A673 (cell line): ENCODE measurements around the gene PLXNA1. TPM values are rescaled to one million over a fixed set of nuclear protein-coding genes. Genes with fewer than 3 reads are reported as not detected.

Source experiments
- BruUV-seq: library from RNA; stranded (reverse); fragments of 400-500 nt; replicated peaks from 2 replicates; lab custom pipeline; 2021; lab: Mats Ljungman, UMichigan
- CTCF ChIA-PET: fragments of 300-600 bp; sonication (Branson Sonifier 250); formaldehyde crosslinking; loops from one replicate; lab custom pipeline; 2022; ENCODE audit warnings: antibody characterized with exemption; lab: Charles Lee
- POLR2A ChIA-PET: fragments of 300-600 bp; sonication (Branson Sonifier 250); formaldehyde crosslinking; loops from one replicate; lab custom pipeline; 2022; ENCODE audit warnings: antibody characterized with exemption; ENCODE audit not compliant: low non-redundant PET; lab: Charles Lee
- DNase-seq: peaks from one replicate; pipeline ENCODE4 v3.0.0-alpha.2; 2015; ENCODE audit warnings: low spot score
- H3K27ac ChIP-seq: fragments of 200-600 bp; sonication (generic); 2 replicates; pipeline ENCODE4 v1.5.1; 2016; ENCODE audit warnings: mixed run types, low read depth, mild to moderate bottlenecking, mixed read lengths, antibody characterized with exemption, low read length; ENCODE audit not compliant: poor library complexity, severe bottlenecking
- H3K27me3 ChIP-seq: fragments of 200-600 bp; sonication (generic); replicated peaks from 2 replicates; pipeline ENCODE4 v1.6.1; 2017; ENCODE audit warnings: mixed run types, low read depth, mild to moderate bottlenecking, mixed read lengths, antibody characterized with exemption, low read length; ENCODE audit not compliant: insufficient read depth, poor library complexity
- H3K36me3 ChIP-seq: fragments of 200-600 bp; sonication (generic); 2 replicates; pipeline ENCODE4 v1.6.1; 2016; ENCODE audit warnings: mixed run types, mild to moderate bottlenecking, mixed read lengths, antibody characterized with exemption, low read length; ENCODE audit not compliant: insufficient read depth, poor library complexity, severe bottlenecking
- H3K4me1 ChIP-seq: fragments of 200-600 bp; sonication (generic); 2 replicates; pipeline ENCODE4 v1.6.1; 2017; ENCODE audit warnings: mixed run types, mild to moderate bottlenecking, mixed read lengths, antibody characterized with exemption, low read length; ENCODE audit not compliant: insufficient read depth, poor library complexity, severe bottlenecking
- H3K4me3 ChIP-seq: fragments of 200-600 bp; sonication (generic); 2 replicates; pipeline ENCODE4 v1.5.1; 2016; ENCODE audit warnings: low read depth, mixed run types, mild to moderate bottlenecking, mixed read lengths, low read length; ENCODE audit not compliant: poor library complexity, severe bottlenecking
- H3K9me3 ChIP-seq: fragments of 200-600 bp; sonication (generic); 2 replicates; pipeline ENCODE4 v1.6.1; 2016; ENCODE audit warnings: mixed run types, low read depth, mild to moderate bottlenecking, mixed read lengths, antibody characterized with exemption, low read length; ENCODE audit not compliant: poor library complexity, severe bottlenecking
- CTCF ChIP-seq: fragments of 300-800, 200-600 bp; sonication (generic); conservative IDR thresholded peaks from 2 replicates; pipeline ENCODE4 v1.5.1; 2017; ENCODE audit warnings: low read depth, mild to moderate bottlenecking, antibody characterized with exemption, low read length, moderate library complexity, mixed read lengths
- EZH2 ChIP-seq: fragments of 200-600 bp; sonication (generic); IDR thresholded peaks from 2 replicates; pipeline ENCODE4 v1.6.1; 2017; ENCODE audit warnings: borderline replicate concordance, low read depth, mild to moderate bottlenecking, mixed read lengths, antibody characterized with exemption, low read length; ENCODE audit not compliant: poor library complexity, severe bottlenecking
- intact Hi-C: fragments of 100-400 bp; cut with micrococcal nuclease; formaldehyde crosslinking; loops from one replicate; pipeline ENCODE4 v1.10.0; 2022; ENCODE audit not compliant: unreplicated experiment
- total RNA-seq: library from RNA; stranded (reverse); gene quantifications from 2 replicates; pipeline ENCODE4 v1.2.3, GENCODE V29; 2021

Gene PLXNA1
- total RNA-seq, 1 experiment from 2014 or later, result 33.6 TPM

- no TSS peak for BruUV-seq
Measured at GRCh38 chr3:126970101-126970500, 12.8 kb upstream of the PLXNA1 start.

GRCh38 chr3:126970921-126971320 is 12.0 kb upstream of the PLXNA1 start:
- Histone ChIP-seq H3K9me3 (peaks cover 19% of the 10 kb centered on the region), H3K27me3 (no peaks in the 10 kb centered on the region), H3K36me3 (no peaks in the 10 kb centered on the region), H3K4me1 (no peaks in the 10 kb centered on the region), H3K27ac (no peak overlapping the region), H3K4me3 (no peak overlapping the region)
- no TSS peak for BruUV-seq
- DNase-seq, result no peak
- no peak for TF ChIP-seq EZH2
- no peak for TF ChIP-seq CTCF
- intact Hi-C loops, result no loop called here
- ChIA-PET CTCF (no interaction called here), POLR2A (no interaction called here)

More at GRCh38 chr3:126970101-126970500, 12.8 kb upstream of the PLXNA1 start:
- DNase-seq, result no peak
- Histone ChIP-seq H3K4me3 (no peak overlapping the region), H3K27me3 (no peaks in the 10 kb centered on the region), H3K9me3 (peaks cover 15% of the 10 kb centered on the region), H3K36me3 (no peaks in the 10 kb centered on the region), H3K27ac (no peak overlapping the region), H3K4me1 (no peaks in the 10 kb centered on the region)
- ChIA-PET CTCF (no interaction called here), POLR2A (no interaction called here)
- no peak for TF ChIP-seq EZH2
- no peak for TF ChIP-seq CTCF
- intact Hi-C loops, result no loop called here

DNA sequence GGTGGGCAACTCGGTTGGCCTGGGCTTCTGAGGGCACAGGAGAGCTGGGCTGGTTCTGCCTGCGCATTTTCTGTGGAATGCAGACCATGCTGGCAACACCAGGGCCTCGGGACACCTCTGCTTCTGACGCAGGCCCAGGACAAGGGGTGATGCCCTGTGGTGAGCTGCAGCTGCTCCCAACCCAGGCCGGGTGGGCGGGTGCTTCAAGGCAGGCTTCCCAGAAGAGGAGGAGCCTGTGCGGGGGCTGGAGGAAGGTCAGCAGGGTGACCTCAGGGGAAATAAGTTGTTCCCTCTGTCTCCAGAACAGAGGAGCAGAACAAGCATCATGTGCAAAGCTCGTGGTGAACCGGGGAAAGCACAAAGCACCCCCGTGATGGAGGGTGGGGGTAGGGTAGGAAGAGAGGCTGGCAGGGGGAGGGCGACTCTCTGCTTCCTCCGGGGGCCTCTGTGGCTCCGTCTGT is 11.0 kb upstream of the PLXNA1 start:
- CTCF ChIA-PET, result no interaction called here
- no peak overlapping the region for H3K4me3 ChIP-seq
- intact Hi-C loops, result no loop called here
- no peak for DNase-seq
- peaks cover 19% of the 10 kb centered on the region for H3K9me3 ChIP-seq
- H3K27ac ChIP-seq, result no peak overlapping the region
- POLR2A ChIA-PET, result no interaction called here
- TF ChIP-seq EZH2 (no peak), CTCF (no peak)
- BruUV-seq, result no TSS peak
- H3K27me3 ChIP-seq, result no peaks in the 10 kb centered on the region
- H3K4me1 ChIP-seq, result no peaks in the 10 kb centered on the region
- no peaks in the 10 kb centered on the region for H3K36me3 ChIP-seq
